Transverse colon (tissue), 4 donors: Measurements from ENCODE around the gene SBF2. TPM values are rescaled to one million over a fixed set of nuclear protein-coding genes. Genes with fewer than 3 reads are reported as not detected.
"Not testable (repeated sequence)": the region's sequence is repeated elsewhere in the genome, so short reads cannot be mapped to it uniquely, and the experiment has no call there.

ENCODE experiments used
- DNase-seq: peaks from one replicate; pipeline ENCODE4 v3.0.0-alpha.2; 2019
- H3K27ac ChIP-seq, 4 donors: fragments of 200-600 bp; sonication (generic); 2 replicates each; pipeline ENCODE4 v1.5.1; 2016 to 2018; ENCODE audit warnings: inconsistent platforms in 4 of 4
- H3K27me3 ChIP-seq: fragments of 200-600 bp; sonication (generic); 2 replicates; pipeline ENCODE4 v1.5.1; 2017; ENCODE audit warnings: inconsistent platforms
- H3K36me3 ChIP-seq, 4 donors: fragments of 200-600 bp; sonication (generic); 2 replicates each; pipeline ENCODE4 v1.5.1; 2017 to 2019; ENCODE audit warnings: inconsistent platforms in 4 of 4
- H3K4me1 ChIP-seq, 4 donors: fragments of 200-600 bp; sonication (generic); 2 replicates each; pipeline ENCODE4 v1.5.1; 2017 to 2020; ENCODE audit warnings: inconsistent platforms in 4 of 4
- H3K4me3 ChIP-seq, 4 donors: fragments of 200-600 bp; sonication (generic); 1 replicate in 1 of 4; 2 replicates in 3 of 4; pipeline versions ENCODE4 v1.5.1 to v1.6.1; 2017 to 2019; ENCODE audit warnings: inconsistent platforms in 4 of 4
- H3K9me3 ChIP-seq, 2 donors: fragments of 200-600 bp; sonication (generic); 2 replicates each; pipeline ENCODE4 v1.5.1; 2017 to 2019; ENCODE audit warnings: inconsistent platforms in 2 of 2
- CTCF ChIP-seq, 5 experiments: fragments of 200-600 bp in 3 of 5; fragments of 450-650 bp in 2 of 5; sonication (generic) in 3 of 5; IDR thresholded peaks; 1 replicate in 2 of 5; 2 replicates in 3 of 5; pipeline ENCODE4 v1.5.1; 2016 to 2017; ENCODE audit warnings: antibody characterized with exemption in 5 of 5, inconsistent platforms in 3 of 5, mild to moderate bottlenecking in 2 of 5, moderate library complexity in 1 of 5
- EP300 ChIP-seq: sonication (generic); formaldehyde crosslinking; IDR thresholded peaks from one replicate; pipeline ENCODE4 v1.6.1; 2017; ENCODE audit warnings: antibody characterized with exemption, low read depth
- POLR2A ChIP-seq: fragments of 450-650 bp; IDR thresholded peaks from one replicate; pipeline ENCODE4 v1.6.1; 2016; ENCODE audit warnings: antibody characterized with exemption, mild to moderate bottlenecking, moderate library complexity
- POLR2AphosphoS5 ChIP-seq, 3 donors: sonication (generic); formaldehyde crosslinking; IDR thresholded peaks; one replicate each; pipeline ENCODE4 v1.6.1; 2016; ENCODE audit warnings: antibody characterized with exemption in 3 of 3
- WGBS, 2 donors: methylation state at CpG; one replicate each; pipeline ENCODE4 v1.1.5; 2018; ENCODE audit warnings: low coverage in 1 of 2; 5-methylcytosine and 5-hydroxymethylcytosine counted together
- in situ Hi-C, 4 donors: fragments of 200-750 bp; cut with MboI; loops; one replicate each; pipeline versions ENCODE4 v1.15.0 to v1.15.1; 2017; ENCODE audit warnings: low sequenced_read_pairs in 3 of 4, low pct_ligation_motif_present in 1 of 4, low pct_unique_long_range_greater_than_20kb in 1 of 4
- intact Hi-C: fragments of 100-400 bp; cut with DNase I; formaldehyde crosslinking; loops from one replicate; pipeline ENCODE4 v1.15.1; 2023; ENCODE audit warnings: low total_unique reads
- total RNA-seq, 4 donors: library from RNA; depleted of rRNA; stranded (reverse); fragments of >200 nt; gene quantifications; one replicate each; pipeline ENCODE4 v1.1.0, GENCODE V29; 2016

SBF2 gene
- total RNA-seq, 4 donors from 2014 or later: 46.4 to 71.0 (median 54.8) TPM

GRCh38 chr11:10091314-10092045 is 202.5 kb downstream of the SBF2 start:
- no peak overlapping the region for H3K4me3 ChIP-seq
- no peaks in the 10 kb centered on the region for H3K9me3 ChIP-seq
- H3K36me3 ChIP-seq: no peaks in the 10 kb centered on the region
- H3K27ac ChIP-seq: no peak overlapping the region
- DNase-seq: no peak
- peaks cover 0 to 11% (median 2%) of the 10 kb centered on the region in 4 donors for H3K4me1 ChIP-seq
- intact Hi-C loops: no loop called here
- TF ChIP-seq EP300 (no peak), POLR2A (no peak), POLR2AphosphoS5 (IDR thresholded peaks at IDR 0.05) (no peak), CTCF (IDR thresholded peaks at IDR 0.05) (no peak)
- 70% methylated on average over 3 of the region's 3 CpGs; no CpG with 5 or more reads in 1 of the 2 donors for WGBS, 2 donors
- in situ Hi-C loops: no loop called here
- no peaks in the 10 kb centered on the region for H3K27me3 ChIP-seq

GRCh38 chr11:10087923-10088225 is 206.1 kb downstream of the SBF2 start:
- H3K9me3 ChIP-seq: peaks cover 12 to 14% of the 10 kb centered on the region in 2 donors
- in situ Hi-C loops, H3K4me3 ChIP-seq, intact Hi-C loops, DNase-seq, H3K36me3 ChIP-seq, H3K27me3 ChIP-seq: not testable (repeated sequence)
- WGBS, 2 donors: 58 to 60% methylated on average over 4 of the region's 4 CpGs
- H3K27ac ChIP-seq: peak overlapping the region in 2 of 4 donors; percentile 0 to 26
- H3K4me1 ChIP-seq: peaks cover 0 to 11% (median 2%) of the 10 kb centered on the region in 4 donors

GRCh38 chr11:10087186-10087922 is 206.7 kb downstream of the SBF2 start:
- no peak overlapping the region for H3K4me3 ChIP-seq
- in situ Hi-C loops: no loop called here
- intact Hi-C loops: no loop called here
- no peak for DNase-seq
- WGBS, 2 donors: 67 to 83% methylated on average over 1 of the region's 1 CpG
- peak overlapping the region; percentile 16 to 42 (median 32) for H3K27ac ChIP-seq
- peaks cover 0 to 11% (median 2%) of the 10 kb centered on the region in 4 donors for H3K4me1 ChIP-seq
- H3K9me3 ChIP-seq: peaks cover 12 to 14% of the 10 kb centered on the region in 2 donors
- no peak for TF ChIP-seq CTCF (IDR thresholded peaks at IDR 0.05)
- peak in 1 of 3 donors; percentile 57 for TF ChIP-seq POLR2AphosphoS5 (IDR thresholded peaks at IDR 0.05)
- no peak for TF ChIP-seq POLR2A
- no peak for TF ChIP-seq EP300
- no peaks in the 10 kb centered on the region for H3K36me3 ChIP-seq
- H3K27me3 ChIP-seq: no peaks in the 10 kb centered on the region

- Histone ChIP-seq H3K4me1 (no peaks in the 10 kb centered on the region), H3K4me3 (no peak overlapping the region), H3K27ac (no peak overlapping the region), H3K9me3 (peaks cover 40 to 43% of the 10 kb centered on the region in 2 donors), H3K36me3 (no peaks in the 10 kb centered on the region), H3K27me3 (no peaks in the 10 kb centered on the region)
- in situ Hi-C loops: no loop called here
- DNase-seq: no peak
- 98 to 100% methylated on average over 1 to 4 of the region's 4 CpGs for WGBS, 2 donors
- TF ChIP-seq POLR2AphosphoS5 (IDR thresholded peaks at IDR 0.05): no peak
- TF ChIP-seq CTCF (IDR thresholded peaks at IDR 0.05): no peak
- no peak for TF ChIP-seq POLR2A
- TF ChIP-seq EP300: no peak
- intact Hi-C loops: no loop called here
Observed at GRCh38 chr11:10080138-10080537, 213.9 kb downstream of the SBF2 start.
